ENCODE results near the gene ISYNA1.
A peak's percentile ranks its signal among the peaks of the same experiment; 100 is the strongest.
"Not testable (repeated sequence)": the region's sequence is repeated elsewhere in the genome, so short reads cannot be mapped to it uniquely, and the experiment has no call there.

Gene ISYNA1

GRCh38 chr19:18418029-18418482 is 19.9 kb downstream of the ISYNA1 start:
- DNase-seq, result no peak

DNA sequence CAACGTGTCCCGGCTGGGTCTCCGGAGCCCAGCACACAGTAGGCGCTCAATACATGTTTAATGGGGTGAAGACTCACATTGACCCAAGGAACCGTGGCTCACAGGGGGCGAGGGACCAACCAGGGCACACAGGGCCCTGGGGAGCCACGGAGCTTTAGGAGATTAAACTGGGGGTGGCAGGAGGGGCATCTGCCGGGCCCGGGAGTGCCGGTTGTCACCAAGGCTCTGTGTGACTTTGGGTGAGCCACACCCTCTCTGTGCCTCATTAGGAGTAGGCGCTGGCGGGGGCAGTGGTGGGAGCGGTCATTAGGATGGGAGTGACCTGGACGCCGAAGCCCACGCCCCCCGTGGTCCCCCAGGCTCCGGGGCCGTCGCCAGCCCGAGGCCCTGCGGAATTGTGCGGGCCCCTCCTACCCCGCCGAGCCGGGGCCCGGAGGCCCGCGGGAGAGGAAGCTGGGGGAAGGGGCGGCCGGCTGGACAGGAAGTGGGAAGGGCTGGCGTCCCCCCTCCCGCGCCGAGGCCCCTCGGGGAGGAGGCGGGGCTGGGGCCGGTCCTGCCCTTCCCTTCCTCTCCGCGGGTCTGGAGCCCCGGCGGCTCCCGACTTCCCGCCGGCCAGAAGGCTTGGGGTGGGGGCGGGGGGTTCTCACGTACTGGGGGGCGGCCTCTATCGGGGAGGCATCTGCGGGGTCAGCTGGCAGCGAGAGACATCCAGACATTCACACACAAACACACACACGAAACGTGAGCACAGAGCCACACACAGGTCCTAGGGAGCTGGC is 20.5 kb downstream of the ISYNA1 start:
- no peak for DNase-seq

DNA sequence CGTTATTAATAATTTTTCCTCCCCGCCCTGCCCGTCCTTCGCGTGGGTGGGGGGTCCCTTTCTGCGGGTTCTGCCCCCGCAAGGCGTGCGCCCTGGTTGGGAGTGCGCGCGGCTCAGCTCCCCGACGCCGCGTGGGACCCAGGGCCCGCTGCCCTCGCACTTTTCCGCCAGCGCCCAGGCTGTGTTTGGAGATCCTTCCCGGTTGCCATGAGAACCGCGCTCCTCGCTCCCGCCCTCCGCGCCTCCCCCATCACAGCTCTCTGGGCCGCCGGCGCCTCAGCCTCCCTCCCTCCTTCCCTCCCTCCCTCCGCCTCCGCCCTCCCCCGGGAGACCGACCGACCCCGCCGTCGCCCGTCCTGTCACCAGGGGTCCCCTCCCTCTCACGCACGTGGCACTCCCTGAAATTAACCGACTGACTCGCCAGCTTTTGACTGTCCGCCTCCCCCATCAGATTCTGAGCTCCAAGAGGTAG is 21.1 kb downstream of the ISYNA1 start:
- DNase-seq, result peak; percentile 37

DNA sequence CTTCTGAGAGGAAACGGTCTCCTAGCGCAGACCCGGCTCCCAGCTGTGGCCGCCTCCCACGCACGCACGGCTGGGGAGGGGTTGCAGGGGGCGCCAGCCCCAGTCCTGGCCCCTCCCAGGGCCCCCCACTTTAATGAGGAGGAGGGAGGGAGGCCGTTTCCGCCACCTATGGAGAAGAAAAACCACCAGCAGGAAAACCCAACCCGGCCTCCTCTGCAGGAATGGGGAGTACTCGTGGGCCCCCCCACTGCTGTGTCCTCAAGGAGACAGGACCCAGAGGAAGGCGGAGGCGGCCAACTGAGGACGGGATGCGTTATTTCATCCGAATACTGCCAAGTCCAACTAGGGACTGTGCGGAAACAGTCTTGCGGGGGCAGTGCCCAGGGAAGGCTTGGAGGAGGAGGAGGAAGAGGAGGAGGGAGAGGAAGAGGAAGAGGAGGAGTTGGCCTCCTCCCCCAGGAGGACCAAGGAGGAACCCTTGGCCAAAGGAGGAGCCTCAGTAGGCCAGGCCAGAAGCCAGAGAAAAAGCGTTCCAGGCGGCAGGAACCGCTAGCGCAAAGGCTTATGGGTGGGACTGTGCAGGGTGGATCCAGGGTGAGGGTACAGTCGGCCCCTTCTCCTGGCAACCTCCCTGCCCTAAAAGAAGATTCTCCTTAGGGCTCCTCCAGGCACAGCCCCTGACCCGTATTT is 22.6 kb downstream of the ISYNA1 start:
- DNase-seq, result no peak

DNA sequence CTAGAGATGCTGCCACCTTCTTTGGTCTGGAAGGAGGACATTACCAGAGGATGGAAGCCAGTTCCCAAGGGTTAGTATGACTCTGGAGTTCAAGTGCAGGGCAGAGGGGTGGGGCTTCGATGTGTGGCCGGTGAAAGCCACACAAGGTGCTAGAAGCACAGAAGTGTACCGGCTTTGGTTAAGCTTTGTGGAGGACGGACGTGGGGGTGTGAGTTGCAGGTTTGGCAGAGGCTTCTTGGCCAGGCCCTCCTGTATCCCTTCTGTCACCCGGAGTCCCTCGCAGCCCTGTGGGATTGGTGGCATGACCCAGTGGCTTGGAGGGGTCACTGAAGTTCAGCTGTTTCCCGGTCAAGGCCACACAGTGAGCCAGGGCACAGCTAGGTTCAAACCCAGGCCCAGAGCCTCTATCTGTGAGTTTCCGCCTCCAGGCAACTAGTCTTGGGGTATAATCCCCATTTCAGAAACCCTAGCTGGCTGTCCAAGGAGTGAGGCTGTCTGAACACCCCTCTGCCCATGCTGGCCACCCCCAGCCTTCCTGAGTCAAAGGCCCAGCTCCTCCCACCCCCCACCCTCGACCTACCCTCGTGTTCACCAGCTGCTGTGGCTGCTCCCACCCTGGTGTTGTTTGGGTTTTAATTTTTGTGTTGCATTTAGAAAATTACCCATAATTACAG is 23.3 kb downstream of the ISYNA1 start:
- DNase-seq, result no peak

DNA sequence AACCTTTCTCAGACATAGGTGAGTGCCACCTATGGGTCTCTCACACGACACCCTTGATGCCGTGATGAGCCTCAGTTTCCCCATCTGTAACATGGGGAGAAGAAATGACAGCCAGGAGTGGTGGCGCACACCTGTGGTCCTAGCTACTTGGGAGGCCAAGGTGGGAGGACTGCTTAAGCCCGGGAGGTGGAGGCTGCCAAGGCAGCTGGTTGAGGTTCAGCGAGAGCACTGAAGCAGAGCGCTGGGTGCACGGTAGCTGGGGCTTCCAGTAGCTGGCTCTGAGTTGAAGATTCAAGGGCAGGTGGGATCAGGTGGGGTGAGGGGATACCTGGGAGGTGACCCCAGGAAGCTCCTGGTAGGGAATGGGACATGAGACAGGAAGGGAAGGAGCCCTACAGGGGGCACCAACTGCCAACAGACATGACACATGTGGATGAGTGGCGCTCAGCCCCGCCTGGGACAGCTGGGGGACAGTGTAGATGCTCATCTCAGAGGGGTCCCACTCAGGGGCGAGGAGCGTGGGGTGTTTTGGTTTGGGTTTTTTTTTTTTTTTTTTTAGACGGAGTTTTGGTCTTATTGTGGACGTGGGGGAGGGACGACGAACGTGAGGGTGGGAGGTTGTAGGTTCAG is 25.2 kb downstream of the ISYNA1 start:
- DNase-seq, result no peak

DNA sequence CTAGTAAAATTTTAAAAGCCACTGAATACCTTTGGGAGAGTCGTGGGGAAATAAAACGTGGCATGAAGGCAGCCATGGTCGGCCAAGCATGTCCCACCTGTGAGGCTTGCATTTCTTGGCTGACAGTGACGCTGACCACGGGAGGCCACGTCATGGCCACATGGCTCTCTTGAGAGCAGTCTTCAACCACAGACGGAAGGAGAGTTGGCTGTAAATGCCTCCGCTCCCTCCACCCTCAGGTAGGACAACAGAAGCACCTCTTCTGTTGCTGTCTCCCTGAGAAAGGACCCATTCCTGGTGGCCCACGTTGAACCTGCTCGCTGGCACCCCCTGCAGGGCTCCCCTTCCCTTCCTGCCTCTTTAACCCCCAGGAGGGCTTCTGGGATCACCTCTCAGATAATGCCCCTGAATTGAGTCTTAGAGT is 29.9 kb downstream of the ISYNA1 start:
- no peak for DNase-seq

DNA sequence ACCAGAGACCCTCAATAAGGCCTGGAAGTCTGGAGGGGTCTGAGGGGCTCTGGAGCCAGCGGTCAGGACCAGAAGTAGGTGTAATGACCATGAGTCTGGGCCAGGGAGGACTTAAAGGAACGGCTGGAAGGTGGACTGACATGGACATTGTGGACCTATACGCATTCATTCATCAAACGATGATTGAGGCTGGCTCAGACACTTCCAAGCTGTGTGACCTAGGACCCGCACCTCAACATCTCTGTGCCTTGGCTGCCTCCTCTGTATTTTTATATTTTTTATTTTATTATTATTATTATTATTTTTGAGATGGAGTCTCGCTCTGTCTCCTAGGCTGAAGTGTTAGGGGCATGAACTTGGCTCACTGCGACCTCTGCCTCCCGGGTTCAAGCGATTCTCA is 31.2 kb downstream of the ISYNA1 start:
- DNase-seq, result no peak

- not testable (repeated sequence) for DNase-seq
Measured at GRCh38 chr19:18405754-18406153, 32.2 kb downstream of the ISYNA1 start.

DNA sequence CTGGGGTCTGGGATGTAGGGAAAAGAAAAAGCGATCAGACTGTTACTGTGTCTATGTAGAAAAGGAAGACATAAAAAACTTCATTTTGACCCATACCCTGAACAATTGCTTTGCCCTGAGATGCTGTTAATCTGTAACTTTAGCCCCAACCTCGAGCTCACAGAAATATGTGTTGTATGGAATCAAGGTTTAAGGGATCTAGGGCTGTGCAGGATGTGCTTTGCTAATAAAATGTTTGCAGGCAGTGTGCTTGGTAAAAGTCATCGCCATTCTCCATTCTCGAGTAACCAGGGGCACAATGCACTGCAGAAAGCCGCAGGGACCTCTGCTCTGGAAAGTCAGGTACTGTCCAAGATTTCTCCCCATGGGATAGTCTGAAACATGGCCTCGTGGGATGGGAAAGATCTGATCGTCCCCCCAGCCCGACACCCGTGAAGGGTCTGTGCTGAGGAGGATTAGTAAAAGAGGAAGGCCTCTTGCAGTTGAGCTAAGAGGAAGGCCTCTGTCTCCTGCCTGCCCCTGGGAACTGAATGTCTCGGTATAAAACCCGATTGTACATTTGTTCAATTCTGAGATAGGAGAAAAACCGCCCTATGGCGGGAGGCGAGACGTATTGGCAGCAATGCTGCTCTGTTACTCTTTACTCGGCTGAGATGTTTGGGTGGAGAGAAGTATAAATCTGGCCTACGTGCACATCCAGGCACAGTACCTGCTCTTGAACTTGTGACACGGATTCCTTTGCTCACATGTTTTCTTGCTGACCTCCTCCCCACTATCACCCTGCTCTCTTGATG is 35.3 kb downstream of the ISYNA1 start:
- DNase-seq, result not testable (repeated sequence)

DNA sequence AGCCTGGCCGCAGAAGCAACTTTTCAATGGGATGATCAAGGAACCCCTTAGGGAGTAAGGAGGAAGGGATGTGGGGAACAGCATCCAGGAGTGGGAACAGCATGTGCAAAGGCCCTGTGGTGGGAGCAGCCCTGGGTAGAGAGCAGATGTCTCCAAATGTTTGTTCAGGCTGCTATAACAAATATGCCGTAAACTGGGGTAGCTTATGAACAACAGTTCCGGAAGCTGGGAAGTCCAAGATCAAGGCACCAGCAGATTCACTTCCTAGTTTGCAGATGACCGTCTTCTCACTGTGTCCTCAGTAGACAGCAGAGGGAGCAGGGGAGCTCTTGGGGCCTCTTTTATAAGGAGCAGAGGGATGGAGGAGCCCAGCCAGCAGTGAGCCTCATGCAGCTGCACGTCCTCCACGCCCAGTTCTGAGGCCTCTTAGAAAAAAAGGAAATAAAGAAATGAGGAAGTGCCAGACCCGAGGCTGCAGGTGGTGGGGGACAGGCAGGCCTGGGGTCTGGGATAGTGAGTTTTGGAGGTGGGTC is 36.3 kb downstream of the ISYNA1 start:
- no peak for DNase-seq

DNA sequence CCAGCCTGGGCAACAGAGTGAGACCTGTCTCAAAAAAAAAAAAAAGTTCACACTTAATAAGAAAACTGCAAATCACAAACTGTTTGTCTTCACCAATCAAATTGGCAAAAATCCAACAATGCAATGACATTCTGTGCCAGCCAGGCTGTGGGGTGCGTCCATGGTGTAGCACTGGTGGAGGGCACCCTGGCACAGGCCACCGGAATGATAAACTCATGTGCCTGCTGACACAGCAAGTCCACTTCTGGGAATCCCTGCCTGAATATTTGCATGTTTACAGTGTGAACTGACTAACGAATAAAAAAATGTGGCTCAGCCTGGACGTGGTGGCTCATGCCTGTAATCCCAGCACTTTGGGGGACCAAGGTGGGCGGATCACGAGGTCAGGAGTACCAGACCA is 38.9 kb downstream of the ISYNA1 start:
- no peak for DNase-seq

DNA sequence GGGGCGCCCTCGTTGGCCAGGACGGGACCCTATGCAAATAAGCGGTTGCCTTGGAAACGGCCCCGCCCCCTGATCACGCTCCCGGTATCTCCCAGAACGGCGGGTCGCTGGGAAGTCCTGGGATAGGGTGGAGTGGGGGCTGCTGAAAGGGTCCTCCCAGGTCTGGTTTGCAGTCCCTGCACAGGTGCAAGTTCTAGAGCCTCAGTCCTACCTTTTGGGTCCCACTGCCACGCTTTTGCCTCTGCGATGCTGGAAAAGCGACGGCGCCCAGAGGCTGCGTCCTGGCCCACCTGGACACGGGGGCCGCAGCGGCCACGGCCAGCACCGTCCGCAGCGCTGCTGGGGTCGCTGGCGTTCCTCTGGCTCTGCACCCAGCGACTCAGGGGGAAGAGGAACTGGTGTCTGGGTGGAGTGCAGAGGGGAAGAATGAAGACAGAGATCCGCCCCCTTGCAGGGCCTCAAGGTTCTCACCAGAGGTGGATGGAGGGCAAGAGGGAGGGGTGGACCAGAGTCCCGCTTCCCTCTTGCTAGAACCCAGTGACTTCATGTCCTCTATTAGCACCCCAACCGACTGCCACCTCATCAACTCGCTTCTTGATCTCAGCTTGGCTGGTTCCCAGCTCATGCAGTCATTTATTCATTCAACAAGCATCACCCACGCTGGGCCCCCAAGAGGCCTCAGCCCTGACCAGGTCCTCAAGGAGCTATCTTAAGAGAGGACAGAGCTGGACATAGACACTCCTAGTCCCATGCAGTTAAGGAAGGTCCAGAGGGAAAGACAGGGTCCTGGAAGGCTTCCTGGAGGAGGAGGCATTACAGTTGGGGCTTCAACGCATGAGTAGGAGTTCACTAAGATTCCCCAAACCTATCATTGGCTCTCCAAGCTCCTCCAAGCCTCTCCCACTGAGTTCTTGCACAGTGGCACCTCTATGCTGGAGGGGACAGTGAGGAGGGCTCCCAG is 40.4 kb downstream of the ISYNA1 start, which contains the start of gene LRRC25:
LRRC25 (minus strand) TSS at position 381 of the 961 bp plus-strand sequence. CDS start 659 bp downstream, outside the sequence.
- DNase-seq, result no peak

DNA sequence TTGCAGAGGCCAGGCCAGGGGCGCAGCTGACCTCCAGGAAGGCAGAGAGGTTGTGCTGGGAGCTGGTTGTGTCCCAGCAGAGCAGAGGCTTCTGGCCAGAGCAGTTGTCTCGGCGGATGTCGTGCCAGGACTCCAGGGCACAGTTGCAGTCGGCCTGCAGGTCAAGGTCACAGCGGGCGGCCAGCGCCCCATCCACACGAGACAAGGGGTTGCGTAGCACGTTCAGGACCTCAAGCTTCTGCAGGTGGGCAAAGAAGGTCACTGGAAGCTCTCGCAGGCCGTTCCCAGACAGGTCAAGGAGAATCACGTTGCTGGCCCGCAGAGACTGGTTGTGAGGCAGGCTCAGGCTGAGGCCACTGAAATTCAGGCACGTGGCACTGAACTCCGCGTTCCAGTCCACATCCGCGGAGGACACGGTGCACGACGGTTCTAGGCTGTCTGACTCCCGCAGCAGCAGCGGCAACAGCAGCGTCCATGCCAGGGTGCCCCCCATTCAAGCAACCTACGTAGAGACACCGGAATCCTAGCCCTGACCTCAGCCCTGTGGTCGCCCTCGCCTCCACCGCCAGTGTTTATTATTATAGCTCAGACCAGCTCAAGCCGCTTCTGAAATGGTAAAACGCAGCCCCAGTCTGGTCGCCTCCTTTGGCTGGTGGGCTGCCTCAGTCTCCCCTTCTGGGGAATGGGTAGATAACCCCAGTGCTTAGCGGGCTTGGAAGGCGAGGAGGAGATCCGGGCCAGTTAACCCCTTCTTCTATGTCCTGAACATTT is 41.3 kb downstream of the ISYNA1 start:
- DNase-seq, result no peak

DNA sequence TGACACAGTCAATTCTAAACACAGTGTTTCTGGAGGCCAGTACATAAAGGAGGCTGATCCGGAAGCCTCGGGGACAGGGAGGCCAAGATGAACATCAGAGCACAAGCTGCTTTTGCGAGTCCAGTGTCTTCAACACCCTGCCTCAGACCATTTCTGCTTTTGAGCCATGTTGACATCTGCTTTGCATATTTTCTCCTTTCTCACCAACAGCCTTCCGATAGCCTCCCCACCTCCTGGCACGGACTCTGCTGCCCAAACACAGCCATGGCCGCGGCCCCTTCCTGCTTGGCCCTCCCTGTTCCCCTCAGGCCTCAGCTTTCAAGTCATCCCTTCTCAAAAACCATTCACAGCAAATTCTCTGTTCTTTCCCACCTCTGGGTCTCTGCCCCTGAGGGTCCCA is 44.1 kb downstream of the ISYNA1 start:
- no peak for DNase-seq

- no peak for DNase-seq
Measured at GRCh38 chr19:18392926-18393325, 45.0 kb downstream of the ISYNA1 start.

DNA sequence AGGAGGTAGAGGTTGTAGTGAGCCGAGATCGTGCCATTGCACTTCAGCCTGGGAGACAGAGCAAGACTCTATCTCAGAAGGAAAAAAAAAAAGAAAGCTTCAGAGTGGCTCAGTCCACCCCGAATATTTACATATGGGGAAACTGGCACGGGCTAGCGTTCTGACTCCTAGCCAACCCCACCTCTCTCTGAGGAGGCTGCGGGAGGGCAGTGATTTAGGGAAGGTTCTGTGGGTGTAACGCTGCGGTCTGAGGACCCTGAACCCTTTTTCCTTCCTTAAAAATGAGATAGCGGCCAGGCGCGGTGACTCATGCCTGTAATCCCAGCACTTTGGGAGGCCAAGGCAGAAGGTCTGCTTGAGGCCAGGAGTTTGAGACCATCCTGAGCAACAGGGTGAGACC is 45.5 kb downstream of the ISYNA1 start:
- DNase-seq, result no peak

DNA sequence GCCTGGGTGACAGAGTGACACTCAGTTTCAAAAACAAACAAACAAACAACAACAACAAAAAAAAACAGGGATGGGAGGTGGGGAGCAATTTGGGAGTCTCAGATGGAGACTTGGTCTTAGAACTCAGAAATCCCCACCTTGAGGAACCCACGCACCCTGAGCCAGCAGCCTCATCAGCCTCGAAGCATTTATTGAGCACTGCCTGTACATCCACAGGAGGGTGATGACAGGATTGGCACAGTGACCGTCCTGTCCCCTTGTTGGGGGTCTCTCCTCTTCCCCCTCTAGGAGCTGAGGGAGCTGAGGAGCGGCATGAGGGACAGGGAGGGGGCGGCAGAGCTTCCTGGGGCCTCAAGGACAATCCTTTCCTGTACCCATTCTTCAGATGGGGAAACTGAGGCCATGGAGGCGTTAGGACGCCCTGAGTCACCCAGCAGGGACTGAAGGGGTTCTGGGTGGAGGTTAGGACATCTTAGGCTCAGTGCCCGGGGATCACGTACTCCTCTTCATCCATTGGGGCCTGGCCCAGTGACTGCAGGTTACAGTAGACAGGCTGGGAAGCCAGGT is 46.3 kb downstream of the ISYNA1 start:
- DNase-seq, result no peak

All from NCI-H526 treated with DMSO at 0.1 percent for 48 hours (cell line).